ENCODE measurements around the gene SYT13. TPM values are rescaled to one million over a fixed set of nuclear protein-coding genes. Genes with fewer than 3 reads are reported as not detected.

SYT13 gene
- total RNA-seq, 2 donors from 2014 or later = 23.4 to 31.5 TPM

GRCh38 chr11:45323601-45324249, 37.6 kb upstream of the SYT13 start:
- Histone ChIP-seq H3K9me3 (no peaks in the 10 kb centered on the region), H3K9ac (ENCODE audit: low read depth in 2 of 2, low read length in 2 of 2) (no peak overlapping the region), H3K4me1 (no peaks in the 10 kb centered on the region), H3K27me3 (no peaks in the 10 kb centered on the region), H3K27ac (no peak overlapping the region), H3K36me3 (no peaks in the 10 kb centered on the region), H3K4me3 (no peak overlapping the region)
- DNase-seq = no peak
- no peak for TF ChIP-seq CTCF (IDR thresholded peaks at IDR 0.05)
- intact Hi-C loops (cut with DNase I) = no loop called here

- TF ChIP-seq CTCF (IDR thresholded peaks at IDR 0.05) = no peak
- Histone ChIP-seq H3K4me3 (no peak overlapping the region), H3K9me3 (no peaks in the 10 kb centered on the region), H3K36me3 (no peaks in the 10 kb centered on the region), H3K9ac (ENCODE audit: low read depth in 2 of 2, low read length in 2 of 2) (no peak overlapping the region), H3K27ac (no peak overlapping the region), H3K4me1 (no peaks in the 10 kb centered on the region), H3K27me3 (no peaks in the 10 kb centered on the region)
- intact Hi-C loops (cut with DNase I) = no loop called here
- no peak for DNase-seq
Observed at GRCh38 chr11:45322891-45323600, 36.9 kb upstream of the SYT13 start.

- Histone ChIP-seq H3K9ac (ENCODE audit: low read depth in 2 of 2, low read length in 2 of 2) (no peak overlapping the region), H3K4me1 (no peaks in the 10 kb centered on the region), H3K27me3 (no peaks in the 10 kb centered on the region), H3K27ac (no peak overlapping the region), H3K36me3 (no peaks in the 10 kb centered on the region), H3K9me3 (no peaks in the 10 kb centered on the region), H3K4me3 (no peak overlapping the region)
- DNase-seq = no peak
- TF ChIP-seq CTCF (IDR thresholded peaks at IDR 0.05) = no peak
- intact Hi-C loops (cut with DNase I) = no loop called here
Observed at GRCh38 chr11:45322111-45322705, 36.1 kb upstream of the SYT13 start.

GRCh38 chr11:45321669-45322068, 35.5 kb upstream of the SYT13 start:
- Histone ChIP-seq H3K4me1 (no peaks in the 10 kb centered on the region), H3K9ac (ENCODE audit: low read depth in 2 of 2, low read length in 2 of 2) (no peak overlapping the region), H3K4me3 (no peak overlapping the region), H3K36me3 (no peaks in the 10 kb centered on the region), H3K9me3 (no peaks in the 10 kb centered on the region), H3K27ac (no peak overlapping the region), H3K27me3 (no peaks in the 10 kb centered on the region)
- TF ChIP-seq CTCF (IDR thresholded peaks at IDR 0.05) = no peak
- intact Hi-C loops (cut with DNase I) = no loop called here
- DNase-seq = no peak

- no peak for TF ChIP-seq CTCF (IDR thresholded peaks at IDR 0.05)
- Histone ChIP-seq H3K36me3 (no peaks in the 10 kb centered on the region), H3K27me3 (no peaks in the 10 kb centered on the region), H3K4me1 (no peaks in the 10 kb centered on the region), H3K9ac (ENCODE audit: low read depth in 2 of 2, low read length in 2 of 2) (no peak overlapping the region), H3K9me3 (no peaks in the 10 kb centered on the region), H3K4me3 (no peak overlapping the region), H3K27ac (no peak overlapping the region)
- intact Hi-C loops (cut with DNase I) = no loop called here
- no peak for DNase-seq
Observed at GRCh38 chr11:45321031-45321595, 35.0 kb upstream of the SYT13 start.
